Loucy (cell line): ENCODE data around the gene HPGDS.

Experiments used
- H2AFZ ChIP-seq: fragments of 200-600 bp; sonication (generic); 2 replicates; pipeline ENCODE4 v1.6.0; 2016; ENCODE audit warnings: antibody characterized with exemption, mild to moderate bottlenecking, low read length, moderate library complexity
- H3F3A ChIP-seq: fragments of 200-600 bp; 2 replicates; pipeline ENCODE4 v1.6.0; 2016; ENCODE audit warnings: antibody characterized with exemption, low read depth, mild to moderate bottlenecking
- H3K27me3 ChIP-seq: fragments of 200-600 bp; sonication (generic); 2 replicates; pipeline ENCODE4 v1.6.1; 2014; ENCODE audit warnings: low read length, mild to moderate bottlenecking; ENCODE audit not compliant: insufficient read depth, poor library complexity, severe bottlenecking
- H3K36me3 ChIP-seq: fragments of 200-600 bp; sonication (generic); 2 replicates; pipeline ENCODE4 v1.6.1; 2016; ENCODE audit warnings: low read length; ENCODE audit not compliant: insufficient read depth
- H3K4me1 ChIP-seq: fragments of 200-600 bp; sonication (generic); 2 replicates; pipeline ENCODE4 v1.5.1; 2014; ENCODE audit warnings: low read length, mild to moderate bottlenecking; ENCODE audit not compliant: insufficient read depth, poor library complexity, severe bottlenecking
- H3K4me2 ChIP-seq: fragments of 200-600 bp; sonication (generic); 2 replicates; pipeline ENCODE4 v1.6.0; 2014; ENCODE audit warnings: antibody characterized with exemption, low read length, low read depth, mild to moderate bottlenecking; ENCODE audit not compliant: poor library complexity, severe bottlenecking
- H3K4me3 ChIP-seq: fragments of 200-600 bp; sonication (generic); 2 replicates; pipeline ENCODE4 v1.5.1; 2014; ENCODE audit warnings: low read length, mild to moderate bottlenecking, mixed read lengths; ENCODE audit not compliant: poor library complexity, severe bottlenecking
- H3K79me2 ChIP-seq: fragments of 200-600 bp; sonication (generic); 2 replicates; pipeline ENCODE4 v1.6.1; 2014; ENCODE audit warnings: low read length; ENCODE audit not compliant: insufficient read depth
- H3K9ac ChIP-seq: fragments of 200-600 bp; sonication (generic); 2 replicates; pipeline ENCODE4 v1.6.0; 2014; ENCODE audit warnings: mild to moderate bottlenecking, low read depth, low read length, moderate library complexity; ENCODE audit not compliant: poor library complexity, severe bottlenecking
- H3K9me2 ChIP-seq: fragments of 200-600 bp; sonication (generic); replicated peaks from 2 replicates; pipeline ENCODE4 v1.6.1; 2016; ENCODE audit warnings: low read depth, low read length, mixed read lengths
- H3K9me3 ChIP-seq: fragments of 200-600 bp; sonication (generic); 2 replicates; pipeline ENCODE4 v1.6.1; 2014; ENCODE audit warnings: mild to moderate bottlenecking, antibody characterized with exemption, low read length, low read depth; ENCODE audit not compliant: insufficient read depth
- H4K20me1 ChIP-seq: fragments of 200-600 bp; sonication (generic); 2 replicates; pipeline ENCODE4 v1.6.0; 2014; ENCODE audit warnings: antibody characterized with exemption, low read length, mild to moderate bottlenecking; ENCODE audit not compliant: insufficient read depth, poor library complexity, severe bottlenecking
- CTCF ChIP-seq: fragments of 200-600 bp; sonication (generic); conservative IDR thresholded peaks from 2 replicates; pipeline ENCODE4 v1.5.1; 2014; ENCODE audit warnings: mild to moderate bottlenecking, antibody characterized with exemption, low read length
- EZH2phosphoT487 ChIP-seq: fragments of 200-600 bp; IDR thresholded peaks from 2 replicates; pipeline ENCODE4 v1.6.1; 2018; ENCODE audit warnings: antibody characterized with exemption, mild to moderate bottlenecking, moderate library complexity, borderline replicate concordance

The HPGDS gene

GRCh38 chr4:94344457-94344856 is 1.8 kb upstream of the HPGDS start:
- TF ChIP-seq CTCF, result peak; percentile 26; the same call in 1 of the 2 replicates
- TF ChIP-seq EZH2phosphoT487, result no peak
- H3K9ac ChIP-seq, result no peak overlapping the region
- peaks cover 80% of the 10 kb centered on the region for H3K4me1 ChIP-seq
- peaks cover 2% of the 10 kb centered on the region; the same call in 1 of the 2 replicates for H3F3A ChIP-seq
- H3K4me2 ChIP-seq, result no peak overlapping the region
- H3K27me3 ChIP-seq, result no peaks in the 10 kb centered on the region
- peak overlapping the region; percentile 23; the same call in 1 of the 2 replicates for H2AFZ ChIP-seq
- peaks cover 9% of the 10 kb centered on the region for H3K79me2 ChIP-seq
- H3K4me3 ChIP-seq, result no peak overlapping the region
- H3K9me3 ChIP-seq, result no peaks in the 10 kb centered on the region
- H3K9me2 ChIP-seq, result no peaks in the 10 kb centered on the region
- H4K20me1 ChIP-seq, result no peaks in the 10 kb centered on the region
- H3K36me3 ChIP-seq, result no peaks in the 10 kb centered on the region

GRCh38 chr4:94341481-94342370 is 910 bp downstream of the HPGDS start:
- Histone ChIP-seq H3K27me3 (no peaks in the 10 kb centered on the region), H3K4me3 (peak overlapping the region; percentile 65), H3K4me1 (peaks cover 78% of the 10 kb centered on the region), H3K79me2 (peaks cover 9% of the 10 kb centered on the region), H4K20me1 (no peaks in the 10 kb centered on the region), H3K9ac (peak overlapping the region; percentile 62), H2AFZ (0 out of 2 replicates have a peak overlapping the region, but pooled peaks have one; percentile 72), H3K9me3 (no peaks in the 10 kb centered on the region), H3K36me3 (no peaks in the 10 kb centered on the region), H3K9me2 (no peaks in the 10 kb centered on the region), H3F3A (peaks cover 16% of the 10 kb centered on the region), H3K4me2 (peak overlapping the region; percentile 68)
- TF ChIP-seq EZH2phosphoT487, result no peak
- no peak for TF ChIP-seq CTCF

- peak overlapping the region; percentile 68 for H3K9ac ChIP-seq
- peaks cover 75% of the 10 kb centered on the region for H3K4me1 ChIP-seq
- H3K79me2 ChIP-seq, result peaks cover 16% of the 10 kb centered on the region
- H3K9me3 ChIP-seq, result no peaks in the 10 kb centered on the region
- no peaks in the 10 kb centered on the region for H3K36me3 ChIP-seq
- TF ChIP-seq CTCF (no peak), EZH2phosphoT487 (no peak)
- peak overlapping the region; percentile 59 for H3K4me3 ChIP-seq
- H2AFZ ChIP-seq, result peak overlapping the region; percentile 17; the same call in 1 of the 2 replicates
- H3K9me2 ChIP-seq, result no peaks in the 10 kb centered on the region
- H4K20me1 ChIP-seq, result no peaks in the 10 kb centered on the region
- H3F3A ChIP-seq, result peaks cover 16% of the 10 kb centered on the region
- peak overlapping the region; percentile 64 for H3K4me2 ChIP-seq
- H3K27me3 ChIP-seq, result no peaks in the 10 kb centered on the region
These were observed 2.9 kb downstream of the HPGDS start for GRCh38 chr4:94339779-94340178.
